WTC11 (cell line): Measurements from ENCODE around the gene ADAMTS2.

ENCODE experiments used
- HMGA2 ChIP-seq: fragments of 250-450 bp; sonication (Bioruptor Pico); IDR thresholded peaks from 2 replicates; pipeline ENCODE4 v1.4.0; 2021; ENCODE audit warnings: mild to moderate bottlenecking, moderate library complexity
- SOX15 ChIP-seq: fragments of 250-450 bp; sonication (Bioruptor Pico); IDR thresholded peaks from 2 replicates; pipeline ENCODE4 v1.9.0; 2021; ENCODE audit warnings: mild to moderate bottlenecking
- TF ChIP-seq, protein P1 (sequence below): fragments of 200-600 bp; IDR thresholded peaks from 2 replicates; pipeline ENCODE4 v1.8.0; 2022; ENCODE audit warnings: antibody characterized with exemption
- TF ChIP-seq, protein P2 (sequence below): sonication (generic); formaldehyde crosslinking; IDR thresholded peaks from 2 replicates; pipeline ENCODE4 v1.8.1; 2022; ENCODE audit warnings: mild to moderate bottlenecking, moderate library complexity, missing genetic modification reagents

DNA sequence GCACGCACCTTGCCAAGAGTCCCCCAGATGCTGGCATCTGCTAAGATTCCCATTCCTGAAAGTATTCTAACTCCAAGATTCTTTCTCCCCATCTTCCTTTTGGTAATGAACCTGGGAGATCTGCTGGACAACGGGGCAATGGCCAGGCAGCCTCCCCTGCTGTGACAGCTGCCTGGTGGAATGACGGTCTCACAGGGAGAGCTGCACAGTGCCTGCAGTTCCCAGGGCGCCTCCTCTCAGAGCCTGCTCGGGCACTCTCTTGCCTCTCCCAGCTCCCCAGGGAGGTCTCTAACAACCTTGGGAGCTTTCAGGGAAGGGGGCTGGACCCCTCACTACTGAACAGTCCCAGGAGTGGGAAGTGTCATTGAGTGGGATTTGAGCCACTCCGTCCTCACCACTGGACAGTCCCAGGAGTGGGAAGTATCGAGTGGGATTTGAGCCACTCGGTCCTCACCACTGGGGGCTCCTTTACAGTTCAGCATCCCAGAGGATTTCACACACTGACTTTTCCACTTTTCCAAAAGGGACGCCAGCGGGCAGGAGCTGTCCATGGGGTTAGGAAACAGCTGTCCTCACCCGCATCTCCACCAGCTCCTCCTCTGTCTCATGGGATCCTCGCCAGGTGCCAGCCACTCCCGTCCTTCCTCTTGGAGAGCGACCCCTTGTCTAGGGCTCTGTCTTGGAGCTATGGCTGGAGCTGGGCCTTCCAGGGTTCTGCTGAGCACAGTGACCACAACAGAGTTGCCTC lies 65.7 kb downstream of the ADAMTS2 start:
- TF ChIP-seq, protein P1, sequence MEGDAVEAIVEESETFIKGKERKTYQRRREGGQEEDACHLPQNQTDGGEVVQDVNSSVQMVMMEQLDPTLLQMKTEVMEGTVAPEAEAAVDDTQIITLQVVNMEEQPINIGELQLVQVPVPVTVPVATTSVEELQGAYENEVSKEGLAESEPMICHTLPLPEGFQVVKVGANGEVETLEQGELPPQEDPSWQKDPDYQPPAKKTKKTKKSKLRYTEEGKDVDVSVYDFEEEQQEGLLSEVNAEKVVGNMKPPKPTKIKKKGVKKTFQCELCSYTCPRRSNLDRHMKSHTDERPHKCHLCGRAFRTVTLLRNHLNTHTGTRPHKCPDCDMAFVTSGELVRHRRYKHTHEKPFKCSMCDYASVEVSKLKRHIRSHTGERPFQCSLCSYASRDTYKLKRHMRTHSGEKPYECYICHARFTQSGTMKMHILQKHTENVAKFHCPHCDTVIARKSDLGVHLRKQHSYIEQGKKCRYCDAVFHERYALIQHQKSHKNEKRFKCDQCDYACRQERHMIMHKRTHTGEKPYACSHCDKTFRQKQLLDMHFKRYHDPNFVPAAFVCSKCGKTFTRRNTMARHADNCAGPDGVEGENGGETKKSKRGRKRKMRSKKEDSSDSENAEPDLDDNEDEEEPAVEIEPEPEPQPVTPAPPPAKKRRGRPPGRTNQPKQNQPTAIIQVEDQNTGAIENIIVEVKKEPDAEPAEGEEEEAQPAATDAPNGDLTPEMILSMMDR, result no peak
- TF ChIP-seq, protein P2, sequence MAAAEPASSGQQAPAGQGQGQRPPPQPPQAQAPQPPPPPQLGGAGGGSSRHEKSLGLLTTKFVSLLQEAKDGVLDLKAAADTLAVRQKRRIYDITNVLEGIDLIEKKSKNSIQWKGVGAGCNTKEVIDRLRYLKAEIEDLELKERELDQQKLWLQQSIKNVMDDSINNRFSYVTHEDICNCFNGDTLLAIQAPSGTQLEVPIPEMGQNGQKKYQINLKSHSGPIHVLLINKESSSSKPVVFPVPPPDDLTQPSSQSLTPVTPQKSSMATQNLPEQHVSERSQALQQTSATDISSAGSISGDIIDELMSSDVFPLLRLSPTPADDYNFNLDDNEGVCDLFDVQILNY, result no peak
- no peak for TF ChIP-seq HMGA2 (CRISPR knock-in tag)
- no peak for TF ChIP-seq SOX15 (CRISPR knock-in tag)
